K562 (cell line): ENCODE data around the gene PACS2. TPM values are rescaled to one million over a fixed set of nuclear protein-coding genes. Genes with fewer than 3 reads are reported as not detected.

Experiments used
- CC2D1A ChIP-seq: fragments of 450-650 bp; IDR thresholded peaks from 2 replicates; pipeline ENCODE4 v1.6.1; 2017; ENCODE audit warnings: mild to moderate bottlenecking
- CHD1 ChIP-seq: fragments of 200-600 bp; sonication (generic); IDR thresholded peaks from one replicate; pipeline ENCODE4 v1.6.1; 2012; ENCODE audit warnings: mild to moderate bottlenecking, moderate library complexity, low read length, inconsistent platforms
- NBN ChIP-seq: fragments of 450-650 bp; IDR thresholded peaks from 2 replicates; pipeline ENCODE4 v1.6.1; 2016; ENCODE audit warnings: low read depth, mild to moderate bottlenecking
- ZNF146 ChIP-seq: IDR thresholded peaks from one replicate; pipeline ENCODE4 v1.6.1; 2018; ENCODE audit warnings: missing compliant biosample characterization; ENCODE audit not compliant: unreplicated experiment
- ZNF586 ChIP-seq: fragments of 450-650 bp; formaldehyde crosslinking; conservative IDR thresholded peaks from 2 replicates; pipeline ENCODE4 v1.4.0; 2020; ENCODE audit warnings: mild to moderate bottlenecking, moderate library complexity
- ZNF76 ChIP-seq: fragments of 250-450 bp; sonication (Bioruptor Pico); IDR thresholded peaks from 2 replicates; pipeline ENCODE4 v1.4.0; 2020; ENCODE audit warnings: mild to moderate bottlenecking, moderate library complexity, borderline replicate concordance
- ZNF778 ChIP-seq: fragments of 450-650 bp; formaldehyde crosslinking; IDR thresholded peaks from 2 replicates; pipeline ENCODE4 v1.4.0; 2020; ENCODE audit warnings: mild to moderate bottlenecking, moderate library complexity
- polyA plus RNA-seq, 8 experiments: library from polyadenylated mRNA; depleted of rRNA in 4 of 8; stranded (reverse) in 5 of 8; unstranded in 3 of 8; fragments of >200 nt; fragmentation: Nextera tagmentation in 2 of 8; fragmentation: Illumina TruSeq in 1 of 8; extraction: Ambion mirVana in 2 of 8; extraction: Trizol in 1 of 8; gene quantifications; 2 replicates each; pipeline versions ENCODE4 v1.2.1 to v1.2.3, GENCODE V29; 2011 to 2014; ENCODE audit warnings: inconsistent platforms in 1 of 8, missing spikeins in 1 of 8
- total RNA-seq, 7 experiments: library from RNA; depleted of rRNA in 6 of 7; stranded (reverse); fragments of >200 nt in 6 of 7; fragmentation: Illumina TruSeq in 2 of 7; extraction: Trizol in 2 of 7; gene quantifications; 2 replicates each; pipeline versions ENCODE4 v1.2.1 to v1.2.3, GENCODE V29; 2011 to 2021; ENCODE audit warnings: low replicate concordance in 1 of 7
- TF ChIP-seq, protein P1 (sequence below): fragments of 450-650 bp; IDR thresholded peaks from 2 replicates; pipeline ENCODE4 v1.6.1; 2016; ENCODE audit warnings: mild to moderate bottlenecking, moderate library complexity
- TF ChIP-seq, protein P2 (sequence below): sonication (generic); formaldehyde crosslinking; IDR thresholded peaks from 2 replicates; pipeline ENCODE4 v1.9.0; 2022; ENCODE audit warnings: mild to moderate bottlenecking, missing genetic modification reagents
- TF ChIP-seq, protein P3 (sequence below): fragments of 250-450 bp; sonication (Bioruptor Pico); IDR thresholded peaks from 2 replicates; pipeline ENCODE4 v1.9.0; 2021; ENCODE audit warnings: mild to moderate bottlenecking
- TF ChIP-seq, protein P4 (sequence below): fragments of 250-450 bp; sonication (Bioruptor Pico); IDR thresholded peaks from 2 replicates; pipeline ENCODE4 v1.5.0; 2022; ENCODE audit warnings: mild to moderate bottlenecking

The PACS2 gene
- total and polyA plus RNA-seq, 9 of the 15 experiments (the other 6 are each of a cell fraction or from before 2014, with no cell fraction given): 0.11 to 20.8 (median 9.9) TPM

DNA sequence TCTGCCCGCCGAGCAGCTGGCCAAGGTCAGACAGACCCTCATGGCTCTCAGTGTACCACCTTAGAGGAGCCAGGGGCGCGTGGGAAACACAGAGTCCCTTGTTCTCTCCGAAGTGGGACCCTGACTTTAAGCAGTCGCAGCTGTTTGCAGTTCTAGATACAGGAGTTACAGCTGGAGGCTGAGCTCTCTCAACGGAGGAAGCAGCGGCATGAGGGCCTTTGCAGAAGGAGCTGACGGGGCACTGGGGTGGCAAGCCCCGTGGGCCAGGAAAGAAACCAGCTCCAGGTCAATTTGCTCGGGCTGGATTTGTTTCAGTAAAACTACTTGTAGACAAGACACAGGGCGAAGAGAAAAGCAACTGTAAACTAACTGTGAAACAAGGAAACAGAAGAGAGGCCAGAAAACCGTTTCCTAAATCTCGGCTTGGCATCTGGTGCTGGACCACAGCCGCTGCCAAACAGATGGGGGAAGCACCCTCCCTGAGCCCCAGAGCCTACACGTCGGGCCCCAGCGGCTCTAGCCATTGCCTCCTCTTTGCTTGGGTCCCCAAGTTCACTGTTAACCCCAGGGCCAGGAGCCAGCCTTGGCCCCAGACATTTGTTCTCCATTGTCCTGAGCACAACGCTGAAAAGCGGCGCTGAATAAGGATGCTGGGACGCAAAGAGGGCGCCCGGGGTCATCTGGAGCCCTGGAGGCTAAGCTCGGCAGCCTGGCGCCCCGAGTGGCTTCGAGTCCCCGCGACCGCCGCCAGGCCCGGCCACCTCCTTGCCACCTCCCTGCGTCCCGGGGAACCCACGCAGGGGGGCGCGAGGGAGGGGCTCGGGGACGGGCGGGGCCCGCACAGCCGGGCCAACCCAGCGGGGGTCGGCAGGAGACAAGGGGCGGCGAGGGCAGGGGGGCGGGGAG is 914 bp upstream of the PACS2 start (continued):
- TF ChIP-seq, protein P1, sequence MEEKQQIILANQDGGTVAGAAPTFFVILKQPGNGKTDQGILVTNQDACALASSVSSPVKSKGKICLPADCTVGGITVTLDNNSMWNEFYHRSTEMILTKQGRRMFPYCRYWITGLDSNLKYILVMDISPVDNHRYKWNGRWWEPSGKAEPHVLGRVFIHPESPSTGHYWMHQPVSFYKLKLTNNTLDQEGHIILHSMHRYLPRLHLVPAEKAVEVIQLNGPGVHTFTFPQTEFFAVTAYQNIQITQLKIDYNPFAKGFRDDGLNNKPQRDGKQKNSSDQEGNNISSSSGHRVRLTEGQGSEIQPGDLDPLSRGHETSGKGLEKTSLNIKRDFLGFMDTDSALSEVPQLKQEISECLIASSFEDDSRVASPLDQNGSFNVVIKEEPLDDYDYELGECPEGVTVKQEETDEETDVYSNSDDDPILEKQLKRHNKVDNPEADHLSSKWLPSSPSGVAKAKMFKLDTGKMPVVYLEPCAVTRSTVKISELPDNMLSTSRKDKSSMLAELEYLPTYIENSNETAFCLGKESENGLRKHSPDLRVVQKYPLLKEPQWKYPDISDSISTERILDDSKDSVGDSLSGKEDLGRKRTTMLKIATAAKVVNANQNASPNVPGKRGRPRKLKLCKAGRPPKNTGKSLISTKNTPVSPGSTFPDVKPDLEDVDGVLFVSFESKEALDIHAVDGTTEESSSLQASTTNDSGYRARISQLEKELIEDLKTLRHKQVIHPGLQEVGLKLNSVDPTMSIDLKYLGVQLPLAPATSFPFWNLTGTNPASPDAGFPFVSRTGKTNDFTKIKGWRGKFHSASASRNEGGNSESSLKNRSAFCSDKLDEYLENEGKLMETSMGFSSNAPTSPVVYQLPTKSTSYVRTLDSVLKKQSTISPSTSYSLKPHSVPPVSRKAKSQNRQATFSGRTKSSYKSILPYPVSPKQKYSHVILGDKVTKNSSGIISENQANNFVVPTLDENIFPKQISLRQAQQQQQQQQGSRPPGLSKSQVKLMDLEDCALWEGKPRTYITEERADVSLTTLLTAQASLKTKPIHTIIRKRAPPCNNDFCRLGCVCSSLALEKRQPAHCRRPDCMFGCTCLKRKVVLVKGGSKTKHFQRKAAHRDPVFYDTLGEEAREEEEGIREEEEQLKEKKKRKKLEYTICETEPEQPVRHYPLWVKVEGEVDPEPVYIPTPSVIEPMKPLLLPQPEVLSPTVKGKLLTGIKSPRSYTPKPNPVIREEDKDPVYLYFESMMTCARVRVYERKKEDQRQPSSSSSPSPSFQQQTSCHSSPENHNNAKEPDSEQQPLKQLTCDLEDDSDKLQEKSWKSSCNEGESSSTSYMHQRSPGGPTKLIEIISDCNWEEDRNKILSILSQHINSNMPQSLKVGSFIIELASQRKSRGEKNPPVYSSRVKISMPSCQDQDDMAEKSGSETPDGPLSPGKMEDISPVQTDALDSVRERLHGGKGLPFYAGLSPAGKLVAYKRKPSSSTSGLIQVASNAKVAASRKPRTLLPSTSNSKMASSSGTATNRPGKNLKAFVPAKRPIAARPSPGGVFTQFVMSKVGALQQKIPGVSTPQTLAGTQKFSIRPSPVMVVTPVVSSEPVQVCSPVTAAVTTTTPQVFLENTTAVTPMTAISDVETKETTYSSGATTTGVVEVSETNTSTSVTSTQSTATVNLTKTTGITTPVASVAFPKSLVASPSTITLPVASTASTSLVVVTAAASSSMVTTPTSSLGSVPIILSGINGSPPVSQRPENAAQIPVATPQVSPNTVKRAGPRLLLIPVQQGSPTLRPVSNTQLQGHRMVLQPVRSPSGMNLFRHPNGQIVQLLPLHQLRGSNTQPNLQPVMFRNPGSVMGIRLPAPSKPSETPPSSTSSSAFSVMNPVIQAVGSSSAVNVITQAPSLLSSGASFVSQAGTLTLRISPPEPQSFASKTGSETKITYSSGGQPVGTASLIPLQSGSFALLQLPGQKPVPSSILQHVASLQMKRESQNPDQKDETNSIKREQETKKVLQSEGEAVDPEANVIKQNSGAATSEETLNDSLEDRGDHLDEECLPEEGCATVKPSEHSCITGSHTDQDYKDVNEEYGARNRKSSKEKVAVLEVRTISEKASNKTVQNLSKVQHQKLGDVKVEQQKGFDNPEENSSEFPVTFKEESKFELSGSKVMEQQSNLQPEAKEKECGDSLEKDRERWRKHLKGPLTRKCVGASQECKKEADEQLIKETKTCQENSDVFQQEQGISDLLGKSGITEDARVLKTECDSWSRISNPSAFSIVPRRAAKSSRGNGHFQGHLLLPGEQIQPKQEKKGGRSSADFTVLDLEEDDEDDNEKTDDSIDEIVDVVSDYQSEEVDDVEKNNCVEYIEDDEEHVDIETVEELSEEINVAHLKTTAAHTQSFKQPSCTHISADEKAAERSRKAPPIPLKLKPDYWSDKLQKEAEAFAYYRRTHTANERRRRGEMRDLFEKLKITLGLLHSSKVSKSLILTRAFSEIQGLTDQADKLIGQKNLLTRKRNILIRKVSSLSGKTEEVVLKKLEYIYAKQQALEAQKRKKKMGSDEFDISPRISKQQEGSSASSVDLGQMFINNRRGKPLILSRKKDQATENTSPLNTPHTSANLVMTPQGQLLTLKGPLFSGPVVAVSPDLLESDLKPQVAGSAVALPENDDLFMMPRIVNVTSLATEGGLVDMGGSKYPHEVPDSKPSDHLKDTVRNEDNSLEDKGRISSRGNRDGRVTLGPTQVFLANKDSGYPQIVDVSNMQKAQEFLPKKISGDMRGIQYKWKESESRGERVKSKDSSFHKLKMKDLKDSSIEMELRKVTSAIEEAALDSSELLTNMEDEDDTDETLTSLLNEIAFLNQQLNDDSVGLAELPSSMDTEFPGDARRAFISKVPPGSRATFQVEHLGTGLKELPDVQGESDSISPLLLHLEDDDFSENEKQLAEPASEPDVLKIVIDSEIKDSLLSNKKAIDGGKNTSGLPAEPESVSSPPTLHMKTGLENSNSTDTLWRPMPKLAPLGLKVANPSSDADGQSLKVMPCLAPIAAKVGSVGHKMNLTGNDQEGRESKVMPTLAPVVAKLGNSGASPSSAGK: peak; percentile 48; the same call in 1 of the 2 replicates
- TF ChIP-seq CC2D1A: no peak
- TF ChIP-seq, protein P2, sequence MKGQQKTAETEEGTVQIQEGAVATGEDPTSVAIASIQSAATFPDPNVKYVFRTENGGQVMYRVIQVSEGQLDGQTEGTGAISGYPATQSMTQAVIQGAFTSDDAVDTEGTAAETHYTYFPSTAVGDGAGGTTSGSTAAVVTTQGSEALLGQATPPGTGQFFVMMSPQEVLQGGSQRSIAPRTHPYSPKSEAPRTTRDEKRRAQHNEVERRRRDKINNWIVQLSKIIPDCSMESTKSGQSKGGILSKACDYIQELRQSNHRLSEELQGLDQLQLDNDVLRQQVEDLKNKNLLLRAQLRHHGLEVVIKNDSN (CRISPR knock-in tag): no peak
- TF ChIP-seq, protein P3, sequence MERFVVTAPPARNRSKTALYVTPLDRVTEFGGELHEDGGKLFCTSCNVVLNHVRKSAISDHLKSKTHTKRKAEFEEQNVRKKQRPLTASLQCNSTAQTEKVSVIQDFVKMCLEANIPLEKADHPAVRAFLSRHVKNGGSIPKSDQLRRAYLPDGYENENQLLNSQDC (CRISPR knock-in tag): no peak
- TF ChIP-seq NBN: no peak
- no peak for TF ChIP-seq ZNF146
- no peak for TF ChIP-seq ZNF76 (CRISPR knock-in tag)
- TF ChIP-seq ZNF586 (CRISPR knock-in tag): no peak
- TF ChIP-seq, protein P4, sequence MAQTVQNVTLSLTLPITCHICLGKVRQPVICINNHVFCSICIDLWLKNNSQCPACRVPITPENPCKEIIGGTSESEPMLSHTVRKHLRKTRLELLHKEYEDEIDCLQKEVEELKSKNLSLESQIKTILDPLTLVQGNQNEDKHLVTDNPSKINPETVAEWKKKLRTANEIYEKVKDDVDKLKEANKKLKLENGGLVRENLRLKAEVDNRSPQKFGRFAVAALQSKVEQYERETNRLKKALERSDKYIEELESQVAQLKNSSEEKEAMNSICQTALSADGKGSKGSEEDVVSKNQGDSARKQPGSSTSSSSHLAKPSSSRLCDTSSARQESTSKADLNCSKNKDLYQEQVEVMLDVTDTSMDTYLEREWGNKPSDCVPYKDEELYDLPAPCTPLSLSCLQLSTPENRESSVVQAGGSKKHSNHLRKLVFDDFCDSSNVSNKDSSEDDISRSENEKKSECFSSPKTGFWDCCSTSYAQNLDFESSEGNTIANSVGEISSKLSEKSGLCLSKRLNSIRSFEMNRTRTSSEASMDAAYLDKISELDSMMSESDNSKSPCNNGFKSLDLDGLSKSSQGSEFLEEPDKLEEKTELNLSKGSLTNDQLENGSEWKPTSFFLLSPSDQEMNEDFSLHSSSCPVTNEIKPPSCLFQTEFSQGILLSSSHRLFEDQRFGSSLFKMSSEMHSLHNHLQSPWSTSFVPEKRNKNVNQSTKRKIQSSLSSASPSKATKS (CRISPR knock-in tag): no peak
- TF ChIP-seq ZNF778 (CRISPR knock-in tag): no peak
- no peak for TF ChIP-seq CHD1
- TF ChIP-seq, all 486 proteins: peak for 8
